K562 (cell line): ENCODE data around the gene HBM. TPM values are rescaled to one million over a fixed set of nuclear protein-coding genes. Genes with fewer than 3 reads are reported as not detected.

Experiments used
- ASH1L ChIP-seq: fragments of 450-650 bp; IDR thresholded peaks from 2 replicates; pipeline ENCODE4 v1.6.1; 2018; ENCODE audit warnings: borderline replicate concordance, mild to moderate bottlenecking, low read depth; ENCODE audit not compliant: partially characterized antibody
- EGR1 ChIP-seq: fragments of 450-650 bp; conservative IDR thresholded peaks from 2 replicates; pipeline ENCODE4 v1.6.1; 2017; ENCODE audit warnings: mild to moderate bottlenecking
- ELF2 ChIP-seq: fragments of 250-450 bp; sonication (Bioruptor Pico); IDR thresholded peaks from 2 replicates; pipeline ENCODE4 v1.5.0; 2021; ENCODE audit warnings: mild to moderate bottlenecking
- MTA2 ChIP-seq: fragments of 450-650 bp; IDR thresholded peaks from 2 replicates; pipeline ENCODE4 v1.6.1; 2016; ENCODE audit warnings: low read depth
- NR2C2 ChIP-seq, 2 experiments: fragments of 200-800 bp in 1 of 2; sonication (Bioruptor generic) in 1 of 2; sonication (generic) in 1 of 2; formaldehyde crosslinking in 1 of 2; IDR thresholded peaks; 2 replicates each; pipeline versions ENCODE4 v1.6.1 to v1.8.0; 2016 to 2022; ENCODE audit warnings: mild to moderate bottlenecking in 1 of 2, missing compliant biosample characterization in 1 of 2, missing genetic modification characterization in 1 of 2, missing genetic modification reagents in 1 of 2
- PTTG1 ChIP-seq: fragments of 450-650 bp; IDR thresholded peaks from 2 replicates; pipeline ENCODE4 v1.6.1; 2016; ENCODE audit warnings: low read depth, mild to moderate bottlenecking, missing genetic modification characterization, missing compliant biosample characterization
- TOE1 ChIP-seq, 2 experiments: fragments of 450-650 bp in 1 of 2; sonication (generic) in 1 of 2; formaldehyde crosslinking in 1 of 2; IDR thresholded peaks; 2 replicates each; pipeline versions ENCODE4 v1.7.1 to v1.8.0; 2016 to 2022; ENCODE audit warnings: borderline replicate concordance in 2 of 2, mild to moderate bottlenecking in 2 of 2, antibody characterized with exemption in 1 of 2, inconsistent platforms in 1 of 2, low read depth in 1 of 2, missing genetic modification reagents in 1 of 2, moderate library complexity in 1 of 2
- ZNF121 ChIP-seq: sonication (generic); formaldehyde crosslinking; conservative IDR thresholded peaks from 2 replicates; pipeline ENCODE4 v1.8.0; 2022; ENCODE audit warnings: missing genetic modification reagents
- ZNF143 ChIP-seq: sonication (generic); formaldehyde crosslinking; IDR thresholded peaks from 2 replicates; pipeline ENCODE4 v1.9.0; 2022; ENCODE audit warnings: mild to moderate bottlenecking, missing genetic modification reagents
- ZNF232 ChIP-seq: sonication (generic); formaldehyde crosslinking; IDR thresholded peaks from 2 replicates; pipeline ENCODE4 v1.8.0; 2022; ENCODE audit warnings: mild to moderate bottlenecking, missing genetic modification reagents
- ZNF644 ChIP-seq: fragments of 200-800 bp; sonication (Bioruptor generic); IDR thresholded peaks from 2 replicates; pipeline ENCODE4 v1.6.1; 2016; ENCODE audit warnings: low read depth, missing genetic modification characterization, missing compliant biosample characterization
- polyA plus RNA-seq, 8 experiments: library from polyadenylated mRNA; depleted of rRNA in 4 of 8; stranded (reverse) in 5 of 8; unstranded in 3 of 8; fragments of >200 nt; fragmentation: Nextera tagmentation in 2 of 8; fragmentation: Illumina TruSeq in 1 of 8; extraction: Ambion mirVana in 2 of 8; extraction: Trizol in 1 of 8; gene quantifications; 2 replicates each; pipeline versions ENCODE4 v1.2.1 to v1.2.3, GENCODE V29; 2011 to 2014; ENCODE audit warnings: inconsistent platforms in 1 of 8, missing spikeins in 1 of 8
- total RNA-seq, 7 experiments: library from RNA; depleted of rRNA in 6 of 7; stranded (reverse); fragments of >200 nt in 6 of 7; fragmentation: Illumina TruSeq in 2 of 7; extraction: Trizol in 2 of 7; gene quantifications; 2 replicates each; pipeline versions ENCODE4 v1.2.1 to v1.2.3, GENCODE V29; 2011 to 2021; ENCODE audit warnings: low replicate concordance in 1 of 7
- TF ChIP-seq, protein P1 (sequence below): sonication (generic); formaldehyde crosslinking; IDR thresholded peaks from 2 replicates; pipeline ENCODE4 v1.8.0; 2022; ENCODE audit warnings: mild to moderate bottlenecking, missing genetic modification reagents, borderline replicate concordance
- TF ChIP-seq, protein P2 (sequence below): sonication (generic); formaldehyde crosslinking; IDR thresholded peaks from 2 replicates; pipeline ENCODE4 v1.8.1; 2023; ENCODE audit warnings: mild to moderate bottlenecking, missing genetic modification reagents
- TF ChIP-seq, protein P3 (sequence below): fragments of 250-450 bp; sonication (Bioruptor Pico); IDR thresholded peaks from 2 replicates; pipeline ENCODE4 v1.5.0; 2021
- TF ChIP-seq, protein P4 (sequence below): sonication (generic); formaldehyde crosslinking; IDR thresholded peaks from 2 replicates; pipeline ENCODE4 v1.8.1; 2023; ENCODE audit warnings: mild to moderate bottlenecking, missing genetic modification reagents
- TF ChIP-seq, protein P5 (sequence below): fragments of 250-450 bp; sonication (Bioruptor Pico); IDR thresholded peaks from 2 replicates; pipeline ENCODE4 v1.4.0; 2020; ENCODE audit warnings: mild to moderate bottlenecking, moderate library complexity, borderline replicate concordance

The HBM gene
- total and polyA plus RNA-seq, 9 of the 15 experiments (the other 6 are each of a cell fraction or from before 2014, with no cell fraction given), result not detected

DNA sequence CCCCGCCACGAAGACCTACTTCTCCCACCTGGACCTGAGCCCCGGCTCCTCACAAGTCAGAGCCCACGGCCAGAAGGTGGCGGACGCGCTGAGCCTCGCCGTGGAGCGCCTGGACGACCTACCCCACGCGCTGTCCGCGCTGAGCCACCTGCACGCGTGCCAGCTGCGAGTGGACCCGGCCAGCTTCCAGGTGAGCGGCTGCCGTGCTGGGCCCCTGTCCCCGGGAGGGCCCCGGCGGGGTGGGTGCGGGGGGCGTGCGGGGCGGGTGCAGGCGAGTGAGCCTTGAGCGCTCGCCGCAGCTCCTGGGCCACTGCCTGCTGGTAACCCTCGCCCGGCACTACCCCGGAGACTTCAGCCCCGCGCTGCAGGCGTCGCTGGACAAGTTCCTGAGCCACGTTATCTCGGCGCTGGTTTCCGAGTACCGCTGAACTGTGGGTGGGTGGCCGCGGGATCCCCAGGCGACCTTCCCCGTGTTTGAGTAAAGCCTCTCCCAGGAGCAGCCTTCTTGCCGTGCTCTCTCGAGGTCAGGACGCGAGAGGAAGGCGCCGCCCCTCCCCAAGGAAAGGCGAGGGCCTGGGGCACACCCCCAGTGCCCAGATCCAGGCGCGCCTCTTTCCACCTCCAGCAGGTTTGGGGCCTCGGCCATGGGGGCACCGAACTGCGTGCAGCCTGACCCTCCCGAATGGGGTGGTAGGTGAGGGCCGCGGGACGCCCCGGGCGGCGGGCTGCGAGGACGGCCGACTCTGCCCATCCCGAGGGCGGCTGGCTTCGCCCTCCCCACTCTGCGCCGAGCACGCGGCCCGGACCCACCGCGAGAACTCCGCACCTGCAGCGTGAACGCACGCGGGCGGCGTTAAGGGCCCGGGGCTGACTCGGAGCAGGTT lies 15.1 kb downstream of the HBM start (continued):
- TF ChIP-seq, protein P1, sequence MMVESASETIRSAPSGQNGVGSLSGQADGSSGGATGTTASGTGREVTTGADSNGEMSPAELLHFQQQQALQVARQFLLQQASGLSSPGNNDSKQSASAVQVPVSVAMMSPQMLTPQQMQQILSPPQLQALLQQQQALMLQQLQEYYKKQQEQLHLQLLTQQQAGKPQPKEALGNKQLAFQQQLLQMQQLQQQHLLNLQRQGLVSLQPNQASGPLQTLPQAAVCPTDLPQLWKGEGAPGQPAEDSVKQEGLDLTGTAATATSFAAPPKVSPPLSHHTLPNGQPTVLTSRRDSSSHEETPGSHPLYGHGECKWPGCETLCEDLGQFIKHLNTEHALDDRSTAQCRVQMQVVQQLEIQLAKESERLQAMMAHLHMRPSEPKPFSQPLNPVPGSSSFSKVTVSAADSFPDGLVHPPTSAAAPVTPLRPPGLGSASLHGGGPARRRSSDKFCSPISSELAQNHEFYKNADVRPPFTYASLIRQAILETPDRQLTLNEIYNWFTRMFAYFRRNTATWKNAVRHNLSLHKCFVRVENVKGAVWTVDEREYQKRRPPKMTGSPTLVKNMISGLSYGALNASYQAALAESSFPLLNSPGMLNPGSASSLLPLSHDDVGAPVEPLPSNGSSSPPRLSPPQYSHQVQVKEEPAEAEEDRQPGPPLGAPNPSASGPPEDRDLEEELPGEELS (CRISPR knock-in tag), result peak; percentile 100
- TF ChIP-seq ELF2 (CRISPR knock-in tag), result peak; percentile 45; the same call in 1 of the 2 replicates
- TF ChIP-seq ZNF644 (tag), result no peak
- TF ChIP-seq, protein P2, sequence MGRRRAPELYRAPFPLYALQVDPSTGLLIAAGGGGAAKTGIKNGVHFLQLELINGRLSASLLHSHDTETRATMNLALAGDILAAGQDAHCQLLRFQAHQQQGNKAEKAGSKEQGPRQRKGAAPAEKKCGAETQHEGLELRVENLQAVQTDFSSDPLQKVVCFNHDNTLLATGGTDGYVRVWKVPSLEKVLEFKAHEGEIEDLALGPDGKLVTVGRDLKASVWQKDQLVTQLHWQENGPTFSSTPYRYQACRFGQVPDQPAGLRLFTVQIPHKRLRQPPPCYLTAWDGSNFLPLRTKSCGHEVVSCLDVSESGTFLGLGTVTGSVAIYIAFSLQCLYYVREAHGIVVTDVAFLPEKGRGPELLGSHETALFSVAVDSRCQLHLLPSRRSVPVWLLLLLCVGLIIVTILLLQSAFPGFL, result 0 out of 2 replicates have a peak, but pooled peaks have one; percentile 62
- TF ChIP-seq ASH1L, result no peak
- peak; percentile 69 for TF ChIP-seq ZNF143 (CRISPR knock-in tag)
- TF ChIP-seq, protein P3, sequence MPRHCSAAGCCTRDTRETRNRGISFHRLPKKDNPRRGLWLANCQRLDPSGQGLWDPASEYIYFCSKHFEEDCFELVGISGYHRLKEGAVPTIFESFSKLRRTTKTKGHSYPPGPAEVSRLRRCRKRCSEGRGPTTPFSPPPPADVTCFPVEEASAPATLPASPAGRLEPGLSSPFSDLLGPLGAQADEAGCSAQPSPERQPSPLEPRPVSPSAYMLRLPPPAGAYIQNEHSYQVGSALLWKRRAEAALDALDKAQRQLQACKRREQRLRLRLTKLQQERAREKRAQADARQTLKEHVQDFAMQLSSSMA (CRISPR knock-in tag), result 0 out of 2 replicates have a peak, but pooled peaks have one; percentile 7
- TF ChIP-seq, protein P4, sequence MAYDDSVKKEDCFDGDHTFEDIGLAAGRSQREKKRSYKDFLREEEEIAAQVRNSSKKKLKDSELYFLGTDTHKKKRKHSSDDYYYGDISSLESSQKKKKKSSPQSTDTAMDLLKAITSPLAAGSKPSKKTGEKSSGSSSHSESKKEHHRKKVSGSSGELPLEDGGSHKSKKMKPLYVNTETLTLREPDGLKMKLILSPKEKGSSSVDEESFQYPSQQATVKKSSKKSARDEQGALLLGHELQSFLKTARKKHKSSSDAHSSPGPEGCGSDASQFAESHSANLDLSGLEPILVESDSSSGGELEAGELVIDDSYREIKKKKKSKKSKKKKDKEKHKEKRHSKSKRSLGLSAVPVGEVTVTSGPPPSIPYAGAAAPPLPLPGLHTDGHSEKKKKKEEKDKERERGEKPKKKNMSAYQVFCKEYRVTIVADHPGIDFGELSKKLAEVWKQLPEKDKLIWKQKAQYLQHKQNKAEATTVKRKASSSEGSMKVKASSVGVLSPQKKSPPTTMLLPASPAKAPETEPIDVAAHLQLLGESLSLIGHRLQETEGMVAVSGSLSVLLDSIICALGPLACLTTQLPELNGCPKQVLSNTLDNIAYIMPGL (CRISPR knock-in tag), result peak; percentile 100
- TF ChIP-seq PTTG1 (tag), result no peak
- TF ChIP-seq EGR1, result peak; percentile 17; the same call in 1 of the 2 replicates
- no peak for TF ChIP-seq MTA2
- peak; percentile 77 for TF ChIP-seq ZNF121 (CRISPR knock-in tag)
- peak; percentile 93 for TF ChIP-seq NR2C2 (CRISPR knock-in tag; IDR thresholded peaks at IDR 0.05)
- TF ChIP-seq NR2C2 (tag; IDR thresholded peaks at IDR 0.05), result peak; percentile 20; the same call in 1 of the 2 replicates
- peak; percentile 100 for TF ChIP-seq ZNF232 (CRISPR knock-in tag)
- TF ChIP-seq TOE1 (IDR thresholded peaks at IDR 0.05; ENCODE audit: borderline replicate concordance), result peak; percentile 32; the same call in 1 of the 2 replicates
- TF ChIP-seq TOE1 (CRISPR knock-in tag; IDR thresholded peaks at IDR 0.05; ENCODE audit: borderline replicate concordance, low read depth), result peak; percentile 98
- TF ChIP-seq, protein P5, sequence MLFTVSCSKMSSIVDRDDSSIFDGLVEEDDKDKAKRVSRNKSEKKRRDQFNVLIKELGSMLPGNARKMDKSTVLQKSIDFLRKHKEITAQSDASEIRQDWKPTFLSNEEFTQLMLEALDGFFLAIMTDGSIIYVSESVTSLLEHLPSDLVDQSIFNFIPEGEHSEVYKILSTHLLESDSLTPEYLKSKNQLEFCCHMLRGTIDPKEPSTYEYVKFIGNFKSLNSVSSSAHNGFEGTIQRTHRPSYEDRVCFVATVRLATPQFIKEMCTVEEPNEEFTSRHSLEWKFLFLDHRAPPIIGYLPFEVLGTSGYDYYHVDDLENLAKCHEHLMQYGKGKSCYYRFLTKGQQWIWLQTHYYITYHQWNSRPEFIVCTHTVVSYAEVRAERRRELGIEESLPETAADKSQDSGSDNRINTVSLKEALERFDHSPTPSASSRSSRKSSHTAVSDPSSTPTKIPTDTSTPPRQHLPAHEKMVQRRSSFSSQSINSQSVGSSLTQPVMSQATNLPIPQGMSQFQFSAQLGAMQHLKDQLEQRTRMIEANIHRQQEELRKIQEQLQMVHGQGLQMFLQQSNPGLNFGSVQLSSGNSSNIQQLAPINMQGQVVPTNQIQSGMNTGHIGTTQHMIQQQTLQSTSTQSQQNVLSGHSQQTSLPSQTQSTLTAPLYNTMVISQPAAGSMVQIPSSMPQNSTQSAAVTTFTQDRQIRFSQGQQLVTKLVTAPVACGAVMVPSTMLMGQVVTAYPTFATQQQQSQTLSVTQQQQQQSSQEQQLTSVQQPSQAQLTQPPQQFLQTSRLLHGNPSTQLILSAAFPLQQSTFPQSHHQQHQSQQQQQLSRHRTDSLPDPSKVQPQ (CRISPR knock-in tag), result no peak
